Fibroblast of skin of abdomen (primary cell): Measurements from ENCODE around the gene PCYT2.

Source experiments
- DNase-seq: peaks from one replicate; pipeline ENCODE4 v3.0.0-alpha.2; 2013

The PCYT2 gene

DNA sequence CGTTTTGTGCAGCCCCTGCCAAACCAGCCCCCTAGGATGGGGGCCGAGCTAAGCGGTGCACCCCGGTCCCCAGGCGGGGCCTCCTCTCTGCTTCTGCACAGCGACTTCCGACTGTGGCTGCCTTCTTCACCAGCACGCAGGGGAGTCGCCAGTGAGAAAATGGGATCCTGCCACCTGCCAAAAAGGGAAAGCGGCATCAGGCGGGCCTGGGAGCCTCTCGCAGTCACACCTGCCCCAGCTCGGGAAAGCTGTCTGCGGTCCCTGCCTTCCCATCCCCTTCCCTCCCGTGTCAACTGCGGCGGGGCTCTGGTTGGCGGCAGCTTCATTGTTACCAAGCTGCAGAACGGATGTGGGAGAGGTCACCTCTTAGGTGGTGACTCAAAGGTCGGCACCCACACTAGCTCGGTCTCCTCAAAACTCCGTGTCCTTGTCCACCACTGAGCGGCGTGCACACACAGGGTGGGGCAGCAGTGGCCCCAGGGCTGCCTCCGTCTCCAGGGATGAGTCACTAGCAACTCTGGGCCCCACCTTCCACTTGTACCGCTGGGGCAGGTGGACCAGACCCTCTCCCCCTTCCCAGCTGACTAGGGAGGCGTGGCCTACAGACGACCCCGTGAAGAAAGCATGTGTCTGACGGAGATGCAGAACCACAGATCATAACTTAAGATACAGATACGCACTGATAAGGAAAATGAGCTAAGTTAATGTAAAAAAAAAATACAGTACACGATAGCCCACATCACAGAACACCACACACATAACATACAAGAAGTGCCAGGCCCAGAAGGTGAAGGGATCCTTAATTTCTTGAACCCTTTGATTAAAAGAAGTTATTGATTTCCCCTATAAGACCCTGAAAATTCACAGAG lies 1.5 kb upstream of the PCYT2 start:
- DNase-seq: no peak

DNA sequence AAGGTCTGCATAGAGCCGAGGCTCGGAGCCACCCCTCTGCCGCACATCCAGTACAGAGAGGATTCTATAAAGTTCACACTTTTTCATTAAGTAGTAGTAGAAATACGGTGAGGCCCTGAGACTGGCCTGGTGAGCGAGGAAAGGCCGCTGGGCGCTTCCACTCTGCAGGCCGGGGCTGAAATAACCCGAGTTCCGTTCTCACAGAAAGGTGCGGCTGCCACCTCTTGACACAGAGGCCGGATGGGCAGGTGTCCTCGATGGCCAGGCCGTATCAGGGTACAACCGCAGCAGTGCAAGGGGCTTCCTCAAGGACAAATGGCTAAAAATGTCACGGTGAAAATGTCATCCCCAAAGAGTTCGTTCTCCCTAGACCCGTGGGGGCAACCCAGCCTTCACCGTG lies 770 bp upstream of the PCYT2 start:
- DNase-seq: no peak

GRCh38 chr17:81910840-81911276 lies 341 bp downstream of the PCYT2 start:
- DNase-seq: no peak

GRCh38 chr17:81909966-81910839 lies 996 bp downstream of the PCYT2 start:
- DNase-seq: no peak

DNA sequence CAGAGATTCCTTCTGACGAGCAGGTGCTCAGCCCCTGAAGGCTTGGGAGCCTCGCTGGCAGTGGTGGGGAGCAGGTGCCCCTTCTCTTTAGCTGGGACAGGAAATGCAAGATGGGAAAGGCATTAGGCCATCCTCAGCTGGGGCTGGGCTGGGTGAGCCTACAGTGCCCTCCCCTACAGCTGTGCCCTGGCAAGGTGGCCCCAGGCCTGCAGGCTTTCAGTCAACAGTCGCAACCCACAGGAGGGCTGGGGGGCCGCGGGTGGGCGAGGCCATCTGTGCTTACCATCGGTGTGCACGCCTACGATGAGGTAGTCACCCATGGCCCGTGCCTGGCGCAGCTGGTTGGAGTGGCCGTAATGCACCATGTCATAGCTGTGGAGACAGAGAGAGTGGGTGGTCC lies 2.0 kb downstream of the PCYT2 start:
- no peak for DNase-seq

DNA sequence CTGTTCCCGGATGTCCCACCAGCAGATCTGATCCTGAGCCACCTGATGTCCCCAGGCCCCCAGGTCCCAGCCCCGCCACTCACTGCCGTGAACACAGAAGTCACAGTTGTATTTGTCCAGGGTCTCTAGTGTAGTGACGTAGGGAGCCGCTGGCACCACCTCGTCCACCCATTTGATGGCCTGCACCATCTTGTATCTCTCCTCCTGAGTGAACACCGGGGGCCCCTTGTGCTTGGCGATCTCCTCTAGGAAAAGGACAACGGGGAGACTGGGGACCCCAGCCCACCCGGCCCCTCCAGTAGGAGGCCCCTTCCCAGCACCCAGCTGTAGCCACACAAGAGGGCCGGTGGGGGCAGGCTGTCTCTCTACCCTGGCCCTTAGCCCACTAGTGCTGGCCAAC lies 2.4 kb downstream of the PCYT2 start:
- no peak for DNase-seq

- DNase-seq: no peak
Measured at GRCh38 chr17:81907219-81908145, 3.7 kb downstream of the PCYT2 start.

DNA sequence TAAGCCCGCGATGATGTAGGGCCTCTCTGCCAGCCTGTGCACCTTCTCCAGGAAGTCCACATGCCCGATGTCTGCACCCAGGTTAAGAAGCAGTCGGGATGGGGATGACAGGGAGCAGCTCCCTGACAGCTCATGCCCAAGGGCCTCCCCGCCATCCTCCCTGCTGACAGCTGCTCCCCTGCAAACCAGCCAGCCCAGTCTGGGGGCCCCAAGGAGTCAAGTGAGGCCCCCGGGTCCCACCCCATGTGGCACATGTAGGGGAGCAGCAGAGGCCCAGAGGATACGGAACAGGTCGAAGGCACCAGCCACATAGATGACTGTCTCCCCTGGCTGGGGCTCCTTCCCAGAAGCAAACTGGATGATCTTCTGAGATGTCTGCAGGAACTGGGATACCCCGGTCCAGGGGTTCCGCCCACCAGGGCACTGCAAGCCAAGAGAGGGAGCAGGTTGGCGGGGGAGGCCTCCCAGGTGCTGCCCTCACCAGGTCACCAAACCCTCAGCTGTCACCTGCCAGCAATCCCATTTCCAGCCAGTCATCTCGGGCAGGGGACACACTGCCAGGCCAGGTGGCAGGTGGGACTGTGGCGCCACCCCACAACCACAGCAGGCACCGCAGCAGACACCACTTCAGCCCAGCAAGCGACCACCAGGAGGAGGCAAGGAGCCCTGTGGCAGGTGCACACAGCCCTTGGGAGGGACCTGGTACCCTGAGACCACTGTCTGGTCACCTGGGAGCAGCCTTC lies 4.6 kb downstream of the PCYT2 start:
- no peak for DNase-seq

DNA sequence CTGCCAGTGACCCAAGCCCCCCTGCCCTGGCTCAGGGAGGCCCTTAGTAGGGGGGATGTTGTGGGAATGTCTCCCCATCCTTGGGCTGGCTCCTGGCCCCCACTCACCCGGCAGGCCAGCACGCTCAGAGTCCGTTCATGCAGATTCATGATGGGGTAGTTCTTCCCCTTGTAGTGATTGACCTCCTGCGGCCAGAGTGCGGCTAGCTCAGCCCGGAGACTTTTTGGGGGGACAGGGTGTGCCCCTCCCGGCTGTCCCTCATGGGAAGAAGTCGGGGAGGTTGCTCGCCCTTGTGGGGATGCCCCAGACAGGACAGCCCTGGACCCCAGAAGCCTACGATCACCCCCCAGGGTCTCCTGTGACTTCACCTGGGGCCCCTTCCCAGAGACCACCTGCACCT lies 5.2 kb downstream of the PCYT2 start:
- DNase-seq: no peak

- no peak for DNase-seq
Measured at GRCh38 chr17:81905424-81905875, 5.7 kb downstream of the PCYT2 start.

GRCh38 chr17:81904600-81905423 lies 6.4 kb downstream of the PCYT2 start:
- no peak for DNase-seq

DNA sequence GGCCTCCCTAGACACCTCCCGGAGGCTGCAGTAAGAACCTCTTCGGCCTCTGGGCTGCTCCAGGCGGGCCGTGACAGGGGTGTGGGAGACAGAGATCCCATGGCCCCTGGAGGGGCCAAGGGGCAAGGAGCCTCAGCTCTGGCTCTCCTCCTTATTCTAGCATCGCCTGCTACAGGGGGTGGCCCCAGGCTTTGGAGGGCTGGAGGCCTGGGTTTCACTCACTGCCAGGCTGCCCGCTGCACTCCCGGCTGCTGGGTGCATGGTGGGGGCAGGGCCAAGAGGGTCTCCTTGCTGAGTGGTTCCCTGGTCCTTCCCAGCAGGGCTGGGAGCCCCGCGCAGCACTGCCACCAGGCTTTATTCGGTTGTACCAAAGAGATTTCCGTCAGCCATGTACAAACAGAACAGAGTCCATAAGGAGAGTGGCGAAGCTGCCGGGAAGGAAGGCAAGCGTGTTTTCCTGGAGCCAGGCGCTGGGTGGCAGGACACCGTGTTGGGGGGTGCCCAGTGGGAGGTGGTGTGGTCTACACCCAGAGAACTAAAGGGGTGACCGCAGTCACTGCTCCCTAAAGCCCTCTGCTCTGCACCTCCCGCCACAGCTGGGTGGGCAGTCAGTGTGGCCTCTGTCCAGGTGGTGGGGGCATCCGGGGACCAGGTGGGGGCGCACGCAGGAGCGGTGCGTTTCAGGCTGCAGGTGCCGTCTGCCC lies 7.2 kb downstream of the PCYT2 start:
- DNase-seq: no peak

GRCh38 chr17:81903415-81903831 lies 7.8 kb downstream of the PCYT2 start:
- DNase-seq: no peak

DNA sequence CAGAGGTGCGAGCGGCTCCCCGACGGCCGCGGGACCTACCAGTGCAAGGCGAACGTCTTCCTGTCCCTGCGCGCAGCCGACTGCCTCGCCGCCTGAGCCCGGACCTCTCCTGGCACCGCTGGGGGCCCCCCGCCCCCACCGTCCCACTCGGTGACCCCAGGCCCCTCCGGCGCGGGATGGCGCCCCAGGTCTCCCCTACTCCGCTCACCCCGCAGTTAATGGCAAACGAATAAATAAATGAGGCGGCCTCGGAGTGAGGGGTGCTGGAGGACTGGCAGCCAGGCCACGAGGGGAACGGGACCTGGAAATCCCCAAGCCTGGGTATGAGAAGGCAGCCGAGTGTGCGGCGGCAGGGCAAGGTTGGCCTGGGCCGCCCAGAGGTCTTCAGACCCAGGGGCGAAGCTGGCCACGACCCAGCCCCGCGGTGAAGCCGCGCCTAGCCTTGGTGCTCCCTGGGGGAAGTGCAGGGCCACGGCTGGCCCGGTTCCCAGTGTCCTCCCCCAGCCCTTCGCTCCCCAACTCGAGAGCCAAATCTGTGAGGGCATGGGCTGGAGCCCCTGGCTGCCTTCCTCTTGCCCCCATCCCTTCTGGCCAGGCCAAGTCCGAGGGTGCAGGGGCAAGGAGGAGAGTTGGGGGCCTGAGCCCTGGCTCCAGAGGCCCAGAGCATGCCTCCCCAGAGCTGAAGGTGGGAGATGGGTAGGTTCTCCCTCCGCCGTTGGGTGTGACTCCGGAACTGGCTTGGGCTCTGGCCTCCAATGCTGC lies 8.4 kb downstream of the PCYT2 start:
- no peak for DNase-seq

DNA sequence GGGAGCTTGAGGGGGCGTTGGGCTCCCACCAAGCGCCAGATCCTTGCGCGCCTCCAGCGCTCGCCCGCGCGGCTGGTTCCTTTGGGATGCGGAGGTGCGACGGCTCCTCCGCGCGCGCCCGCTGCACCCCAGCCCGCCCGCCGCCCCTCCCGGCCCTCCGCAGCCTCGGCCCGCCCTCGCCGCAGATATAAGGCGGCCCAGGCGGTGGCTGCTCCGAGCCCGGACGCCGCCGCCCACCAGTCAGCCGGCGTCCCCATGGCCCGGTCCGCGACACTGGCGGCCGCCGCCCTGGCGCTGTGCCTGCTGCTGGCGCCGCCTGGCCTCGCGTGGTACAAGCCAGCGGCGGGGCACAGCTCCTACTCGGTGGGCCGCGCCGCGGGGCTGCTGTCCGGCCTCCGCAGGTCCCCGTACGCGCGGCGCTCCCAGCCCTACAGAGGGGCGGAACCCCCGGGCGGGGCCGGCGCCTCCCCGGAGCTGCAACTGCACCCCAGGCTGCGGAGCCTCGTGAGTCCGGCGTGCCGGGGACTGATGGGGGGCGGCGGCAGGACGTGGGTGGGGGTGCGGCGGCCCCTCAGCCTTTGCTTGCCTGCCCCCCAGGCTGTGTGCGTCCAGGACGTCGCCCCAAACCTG lies 9.1 kb downstream of the PCYT2 start, which contains the start of gene NPB:
TSS of gene NPB (plus strand) at position 216 of the 630 bp plus-strand sequence. CDS start at position 256, 40 bp downstream.
- no peak for DNase-seq

DNA sequence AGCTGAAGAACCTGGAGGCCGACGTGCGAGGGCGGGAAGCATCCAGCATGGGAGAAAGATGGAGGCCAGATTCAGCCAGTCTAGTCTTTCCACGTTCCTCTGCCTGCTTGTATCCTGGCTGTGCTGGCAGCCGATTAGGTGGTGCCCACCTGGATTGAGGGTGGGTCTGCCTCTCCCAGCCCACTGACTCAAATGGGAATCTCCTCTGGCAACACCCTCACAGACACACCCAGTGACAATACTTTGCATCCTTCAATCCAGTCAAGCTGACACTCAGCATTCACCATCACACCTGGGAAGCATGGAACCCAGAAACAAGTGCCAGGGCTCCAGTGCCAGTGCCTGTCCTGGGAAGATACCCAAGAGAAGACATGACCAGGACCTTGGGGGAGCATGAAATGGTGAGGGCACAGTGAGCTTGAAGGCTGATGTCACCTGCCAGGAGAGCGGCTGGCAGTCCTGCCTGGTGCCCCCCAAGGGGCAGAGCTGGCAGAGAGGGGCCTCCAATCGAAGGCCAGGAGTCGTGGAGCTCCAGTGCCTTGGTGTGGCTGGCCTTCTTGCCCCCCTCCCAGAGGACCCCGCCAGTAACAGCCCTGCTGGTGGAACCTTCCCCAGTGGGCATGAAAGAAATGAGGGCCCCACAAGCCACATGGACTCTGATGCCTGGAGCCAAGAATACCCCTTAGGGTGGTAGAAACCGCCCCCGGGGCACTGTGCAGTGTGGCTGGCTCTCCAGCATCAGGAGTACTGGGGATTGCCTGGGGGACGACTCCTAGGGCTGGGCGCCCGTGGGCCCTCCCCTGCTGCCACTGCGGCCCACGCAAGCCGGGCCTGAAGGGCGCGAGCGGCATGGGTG lies 9.8 kb downstream of the PCYT2 start:
- DNase-seq: no peak

DNA sequence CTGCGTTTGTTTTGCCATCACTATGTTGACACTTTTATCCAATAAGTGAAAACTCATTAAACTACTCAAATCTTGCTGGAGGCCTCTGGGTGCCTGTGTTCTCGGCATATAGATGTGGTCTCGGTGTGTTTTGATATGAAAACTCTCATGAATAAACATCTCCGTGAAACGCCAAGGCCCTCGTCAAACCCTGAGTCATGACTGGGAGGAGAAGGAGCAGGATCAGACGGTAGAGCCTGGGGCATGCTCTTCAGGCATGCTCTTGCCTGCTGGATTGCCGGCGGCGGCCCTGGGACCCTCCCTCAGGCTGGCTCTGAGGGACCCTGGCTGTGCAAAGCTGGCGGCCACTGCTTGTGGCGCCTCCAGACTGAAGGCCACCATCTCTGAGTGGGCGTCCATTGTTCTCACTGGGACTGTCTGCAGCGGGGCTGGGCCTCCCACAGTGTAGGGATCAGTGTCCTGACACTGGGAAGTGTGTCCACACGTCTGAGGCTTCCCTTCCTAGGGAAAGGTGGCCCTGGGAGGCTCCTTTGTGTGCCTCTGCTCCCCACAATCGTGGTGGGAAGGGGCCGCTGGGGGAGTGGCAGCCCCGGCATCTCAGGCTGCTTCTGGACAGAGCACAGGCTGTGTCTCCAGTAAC lies 10.9 kb downstream of the PCYT2 start:
- DNase-seq: no peak
